Measurements from ENCODE around the gene SEMA5B.

SEMA5B gene

DNA sequence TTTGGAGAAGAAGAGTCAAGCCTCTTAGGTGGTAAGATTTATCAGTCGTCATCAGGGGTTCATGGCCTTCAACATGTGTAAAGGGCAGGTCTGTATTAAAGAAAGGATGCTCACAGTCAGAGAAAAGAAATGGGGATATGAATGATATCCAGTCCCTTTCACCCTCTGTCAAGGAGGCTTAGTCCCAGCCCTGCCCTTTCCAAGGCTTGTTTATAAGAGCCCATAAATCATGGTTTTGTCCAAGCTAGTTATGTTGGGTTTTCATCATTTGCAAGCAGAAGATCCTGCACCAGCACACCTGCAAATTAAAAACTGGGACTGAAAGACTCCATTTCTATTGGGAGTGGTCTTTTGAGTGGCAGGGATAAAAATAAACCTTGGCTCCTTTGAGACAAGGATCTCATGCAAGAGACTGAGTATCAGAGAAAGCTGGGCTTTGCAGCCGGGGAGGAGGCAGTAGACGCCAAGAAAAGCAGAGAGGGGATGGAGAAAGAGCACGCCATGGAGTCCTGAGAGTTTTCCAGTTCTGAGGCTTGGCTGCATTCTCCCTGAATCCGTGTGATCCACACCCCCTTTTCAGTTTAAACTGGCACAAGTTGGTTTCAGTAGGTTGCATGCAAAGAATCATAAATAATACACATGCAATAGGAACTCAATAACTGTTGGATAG lies 26.7 kb upstream of the SEMA5B start:
- no peak for DNase-seq

DNA sequence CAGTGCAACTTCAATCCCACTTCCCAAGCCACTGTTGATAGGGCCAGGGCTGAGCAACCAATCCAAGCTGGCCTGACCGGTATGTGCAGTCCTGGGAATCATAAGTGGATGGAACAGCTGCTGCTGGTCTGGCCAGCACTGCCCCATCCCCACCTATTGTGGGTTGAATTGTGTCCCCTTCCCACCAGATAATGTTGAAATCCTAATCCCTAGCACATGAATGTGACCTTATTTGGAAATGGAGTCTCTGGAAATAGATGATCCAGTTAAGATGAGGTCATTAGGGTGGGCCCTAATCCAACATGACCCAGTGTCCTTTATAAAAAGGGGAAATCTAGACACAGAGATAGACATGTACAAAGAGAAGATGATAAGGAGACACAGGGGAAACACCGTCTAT lies 25.5 kb upstream of the SEMA5B start:
- no peak for DNase-seq

DNA sequence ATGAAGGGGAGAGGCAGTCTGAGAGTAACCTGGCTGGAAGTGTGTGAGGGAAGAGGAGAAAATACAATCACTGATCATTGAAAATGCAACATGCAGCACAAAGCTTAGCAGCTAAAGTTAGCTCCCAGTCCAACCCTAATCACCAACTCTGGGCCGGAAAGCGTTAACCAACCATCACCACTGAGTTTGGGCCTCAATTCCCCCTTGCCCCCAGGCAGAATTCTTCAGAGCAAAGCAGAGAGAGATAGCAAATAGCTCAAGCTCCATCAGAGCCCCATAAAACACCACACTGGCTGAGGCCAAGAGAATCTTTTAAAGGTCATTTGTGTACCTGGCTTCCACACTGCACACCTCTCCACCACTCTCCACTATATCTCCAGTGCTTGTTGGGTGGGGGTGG lies 23.1 kb upstream of the SEMA5B start:
- DNase-seq: no peak

DNA sequence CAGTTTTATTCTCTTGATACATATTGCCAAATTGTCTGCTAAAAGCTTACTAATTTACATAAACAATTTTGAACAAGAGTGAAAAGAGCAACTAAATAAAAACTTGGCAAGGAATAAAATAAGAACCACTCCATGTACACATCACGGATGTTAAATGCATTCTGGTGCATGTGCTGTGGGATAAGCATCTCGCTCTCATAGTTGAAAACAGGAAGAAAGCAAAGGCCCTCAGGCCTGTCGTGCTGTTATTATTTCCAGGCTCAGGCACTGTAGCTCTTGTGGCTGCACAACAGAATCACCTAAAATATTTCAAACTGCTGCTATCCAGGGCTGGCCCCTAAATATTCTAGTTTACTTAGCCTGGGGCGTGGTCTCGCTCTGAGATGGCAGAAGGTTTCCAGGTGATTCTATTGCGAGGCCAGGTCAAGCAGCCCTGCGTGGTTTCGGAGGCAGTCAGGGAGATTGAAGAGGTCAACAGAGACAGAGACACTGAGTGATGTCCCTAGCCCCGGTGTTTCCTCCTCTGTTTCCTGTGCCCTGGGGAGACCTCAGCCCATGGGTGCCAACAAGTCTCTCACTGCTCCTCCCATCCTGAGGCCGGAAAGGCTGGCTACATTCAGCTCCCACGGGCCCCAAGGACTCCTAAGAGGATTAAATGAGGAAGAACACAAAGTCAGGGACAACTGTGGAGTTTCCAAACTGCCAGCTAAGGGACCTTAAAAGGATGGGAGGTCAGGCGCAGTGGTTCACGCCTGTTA lies 21.1 kb upstream of the SEMA5B start:
- no peak for DNase-seq

DNA sequence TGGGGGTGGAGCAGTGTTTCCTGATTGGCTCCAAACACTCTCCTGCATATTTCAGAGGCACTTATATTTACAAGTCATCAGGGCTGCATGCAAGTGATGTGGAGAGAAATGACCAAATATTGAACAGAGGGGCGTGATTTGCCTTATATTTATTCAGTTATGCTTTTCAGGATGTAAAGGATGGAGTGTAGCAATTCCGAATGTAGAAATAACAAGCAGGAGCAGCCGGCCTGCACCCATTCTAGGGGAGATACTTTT lies 19.4 kb upstream of the SEMA5B start:
- no peak for DNase-seq

DNA sequence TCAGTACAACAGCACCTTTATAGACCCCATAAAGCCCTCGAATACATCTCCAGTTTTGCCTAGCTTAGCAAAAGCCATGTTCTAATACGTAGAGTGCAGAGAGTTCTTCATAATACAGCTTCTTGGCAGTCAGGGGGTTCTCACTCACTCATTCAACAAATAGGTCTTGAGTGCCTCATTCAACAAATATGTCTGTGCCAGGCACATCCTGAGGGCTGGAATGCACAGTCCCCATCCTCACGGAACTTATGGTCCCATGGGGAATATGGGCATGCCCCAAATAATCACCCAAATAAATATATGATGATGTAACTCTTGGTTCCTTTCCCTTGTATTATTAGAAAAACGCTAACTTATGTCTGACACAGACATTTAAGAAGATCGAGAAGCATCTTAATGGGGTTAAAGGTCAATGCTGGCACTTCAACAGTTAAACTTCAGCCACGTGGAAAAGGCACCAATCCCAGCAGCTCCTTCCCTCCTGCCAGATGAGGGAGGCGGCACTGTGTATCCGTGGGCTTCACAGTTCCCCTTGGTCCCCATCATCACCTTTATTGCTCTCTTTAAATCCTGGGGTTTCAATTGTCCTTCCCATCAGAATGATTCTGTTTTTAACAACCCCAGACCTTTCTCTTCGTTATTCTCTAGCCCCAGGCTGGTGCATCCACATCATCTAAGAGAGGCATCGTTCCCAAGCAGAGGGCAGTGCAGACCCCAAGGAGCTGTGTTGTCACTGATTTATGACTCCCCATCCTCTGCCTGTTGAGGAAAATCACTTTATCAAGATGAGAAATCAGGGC lies 18.9 kb upstream of the SEMA5B start:
- DNase-seq: no peak

DNA sequence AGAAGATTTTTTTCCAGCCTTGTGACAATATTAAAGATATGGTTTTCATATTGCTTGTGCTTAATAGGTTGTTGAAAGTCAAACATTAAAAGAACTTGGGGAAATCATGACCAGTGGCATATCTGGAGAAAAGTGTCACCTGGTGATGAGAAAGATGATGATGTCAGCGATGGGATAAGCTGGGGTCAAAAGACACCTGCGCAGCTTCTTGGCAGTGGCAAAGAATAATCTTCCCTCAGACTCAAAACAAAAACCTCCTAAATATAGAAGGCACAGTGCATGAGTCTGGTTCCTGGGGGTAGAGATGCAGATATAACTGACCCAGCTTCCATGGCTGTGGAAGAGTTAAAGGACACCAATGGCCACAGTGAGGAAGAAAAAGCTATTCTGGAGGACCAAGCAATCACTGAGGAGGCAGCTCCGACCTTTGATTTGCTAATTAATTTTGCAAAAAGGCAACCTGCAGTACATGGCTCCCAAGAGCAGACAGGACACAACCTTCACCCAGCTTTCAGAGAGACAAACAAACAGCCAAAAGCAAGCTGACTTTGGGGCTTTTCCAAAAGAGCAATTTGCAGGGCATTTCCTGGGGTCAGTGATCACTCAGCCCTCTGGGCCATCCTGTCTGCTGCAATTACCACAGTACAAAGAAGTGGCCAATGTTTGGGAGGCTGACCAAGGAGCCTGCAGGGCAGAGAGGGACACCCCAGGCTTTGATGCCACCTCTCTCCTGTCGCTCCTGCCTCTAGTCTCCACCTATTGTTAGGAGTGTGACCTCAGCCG lies 17.6 kb upstream of the SEMA5B start:
- no peak for DNase-seq

DNA sequence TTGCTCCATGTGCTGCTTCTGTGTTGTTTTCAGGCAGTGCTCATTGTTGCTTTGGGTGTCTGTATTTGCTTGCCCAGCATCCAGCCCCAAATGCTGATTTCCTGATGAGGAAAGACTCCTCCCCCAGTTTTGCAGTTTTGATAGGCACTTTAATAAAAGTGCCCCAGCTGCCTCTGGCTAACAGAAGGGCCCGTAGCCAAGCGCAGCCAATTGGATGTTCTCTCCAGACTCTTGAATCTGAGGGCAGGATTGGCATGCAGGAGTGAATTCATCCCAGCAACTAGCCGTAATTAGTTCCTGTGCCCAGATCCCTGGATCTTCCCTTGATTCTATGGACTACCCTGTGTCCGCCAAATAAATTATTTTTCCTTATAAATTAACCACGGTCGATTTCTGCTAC lies 14.8 kb upstream of the SEMA5B start:
- no peak for DNase-seq

DNA sequence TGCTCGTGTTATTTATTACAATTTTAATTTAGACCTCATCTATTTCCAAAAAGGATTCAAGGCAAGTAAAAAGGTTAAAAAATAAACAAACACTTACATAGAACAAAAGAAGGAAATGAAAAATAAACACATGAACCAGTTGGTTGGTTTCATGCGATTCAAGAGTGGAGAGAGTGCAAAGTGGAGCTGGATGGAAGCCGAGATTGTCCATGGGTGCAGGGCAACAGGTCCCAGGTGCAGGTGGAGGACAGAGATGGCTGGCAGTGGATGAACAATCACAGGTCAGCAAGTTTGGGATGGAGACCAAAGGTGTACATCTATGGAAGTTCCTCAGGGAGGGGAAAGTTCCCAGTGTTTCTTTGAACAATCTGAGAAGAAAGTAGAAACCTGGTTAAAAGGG lies 11.6 kb upstream of the SEMA5B start:
- no peak for DNase-seq

DNA sequence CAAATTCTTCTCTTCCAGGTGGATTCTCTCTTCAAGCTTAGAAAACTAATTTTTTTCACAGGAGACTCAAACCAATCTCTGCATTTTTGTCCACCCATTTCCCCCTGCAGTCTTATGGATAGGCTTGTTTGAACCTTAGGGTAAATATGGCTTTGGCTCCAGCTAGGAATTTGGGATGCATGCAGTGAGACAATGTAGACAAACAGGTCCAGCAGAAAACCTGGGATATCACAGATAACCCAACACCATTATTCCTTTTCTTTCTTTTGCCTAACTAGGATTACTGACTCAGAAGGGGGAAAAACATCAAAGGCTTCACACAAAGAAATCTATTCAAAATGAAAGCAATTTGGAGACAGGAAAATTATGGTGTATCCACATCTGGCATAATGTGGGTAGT lies 11.2 kb upstream of the SEMA5B start:
- DNase-seq: no peak

DNA sequence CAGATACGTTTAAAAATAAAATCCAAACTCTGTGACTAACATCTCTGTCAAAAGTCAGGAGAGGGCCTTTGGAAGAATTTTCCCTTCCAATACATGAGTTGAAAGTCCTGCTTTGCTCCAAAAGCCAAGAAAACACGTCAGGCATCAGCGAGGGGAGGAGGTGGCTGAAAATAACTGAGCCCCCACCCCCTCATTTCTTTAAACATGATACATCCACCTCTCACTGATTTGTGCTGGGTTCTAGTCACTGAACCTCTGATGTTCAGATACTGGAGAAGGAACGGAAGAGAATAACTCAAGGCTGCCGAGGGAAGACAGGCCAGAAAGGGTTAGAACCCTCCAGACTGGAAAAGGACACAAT lies 9.4 kb upstream of the SEMA5B start:
- DNase-seq: no peak

DNA sequence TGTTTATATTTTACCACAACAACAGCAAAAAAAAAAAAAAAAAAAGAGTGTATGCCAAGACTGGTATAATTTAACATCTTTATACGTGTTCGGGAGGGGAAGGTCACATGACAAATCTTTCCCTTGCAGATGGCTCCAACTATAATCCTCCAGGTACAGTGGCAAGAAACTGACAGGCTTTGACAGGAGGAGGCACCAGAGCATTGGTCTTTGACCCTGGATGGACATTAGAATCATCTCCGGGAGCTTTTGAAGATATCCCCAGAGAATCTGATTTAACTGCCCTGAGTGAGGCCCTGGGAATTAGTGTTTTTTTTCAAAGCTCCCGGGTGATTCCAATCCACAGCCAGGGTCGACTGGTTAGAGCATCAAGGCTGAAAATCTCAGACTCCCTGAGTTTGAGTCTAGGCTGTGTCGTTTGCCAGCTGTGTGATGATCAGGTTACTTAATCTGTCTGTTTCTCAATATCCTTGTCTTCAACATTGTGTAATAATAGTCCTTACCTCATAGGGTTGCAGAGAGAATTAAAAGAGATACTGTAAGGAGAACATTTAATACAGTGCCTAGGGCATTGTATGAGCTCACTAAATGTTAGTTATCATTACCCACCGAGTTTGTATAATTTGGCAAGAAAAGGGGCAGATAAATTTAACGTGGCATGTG lies 8.9 kb upstream of the SEMA5B start:
- no peak for DNase-seq

DNA sequence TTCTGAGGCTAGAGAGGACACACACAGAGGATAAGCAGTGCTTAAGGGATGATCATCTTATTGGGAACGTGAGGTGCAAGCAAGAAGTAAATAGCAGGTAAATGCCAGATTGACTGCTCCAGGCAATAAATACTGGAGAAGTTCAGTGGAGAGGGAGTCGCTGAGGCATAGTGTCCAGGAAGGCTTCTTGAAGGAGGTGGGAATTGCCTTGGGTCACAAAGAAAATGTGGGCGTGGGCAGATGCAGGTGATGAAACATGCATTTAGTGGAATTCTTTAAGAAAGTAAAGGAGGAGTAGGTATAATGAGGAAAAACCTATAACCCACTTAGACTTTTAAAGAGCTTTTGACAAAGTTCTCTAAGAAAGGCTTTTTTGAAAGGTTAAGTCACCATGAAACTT lies 7.4 kb upstream of the SEMA5B start:
- DNase-seq: no peak

DNA sequence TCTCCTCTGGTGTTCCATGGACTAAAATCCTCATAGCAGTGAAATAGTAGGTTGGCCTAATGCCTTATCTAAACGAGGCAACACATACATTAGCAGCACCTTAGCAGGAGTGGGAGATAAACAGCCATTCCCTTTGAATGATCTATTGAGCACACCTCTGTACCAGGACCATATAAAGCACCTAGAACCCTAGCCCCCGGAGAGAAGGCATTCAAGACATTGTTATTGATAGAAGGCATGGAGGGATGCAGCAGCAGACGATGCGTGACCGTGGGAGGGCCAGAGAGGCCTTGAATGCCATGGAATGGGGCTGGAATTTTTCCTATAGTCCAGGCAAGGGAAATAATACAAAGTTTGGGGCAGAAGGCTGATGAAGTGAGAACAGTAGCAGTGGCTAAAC lies 6.6 kb upstream of the SEMA5B start:
- no peak for DNase-seq

DNA sequence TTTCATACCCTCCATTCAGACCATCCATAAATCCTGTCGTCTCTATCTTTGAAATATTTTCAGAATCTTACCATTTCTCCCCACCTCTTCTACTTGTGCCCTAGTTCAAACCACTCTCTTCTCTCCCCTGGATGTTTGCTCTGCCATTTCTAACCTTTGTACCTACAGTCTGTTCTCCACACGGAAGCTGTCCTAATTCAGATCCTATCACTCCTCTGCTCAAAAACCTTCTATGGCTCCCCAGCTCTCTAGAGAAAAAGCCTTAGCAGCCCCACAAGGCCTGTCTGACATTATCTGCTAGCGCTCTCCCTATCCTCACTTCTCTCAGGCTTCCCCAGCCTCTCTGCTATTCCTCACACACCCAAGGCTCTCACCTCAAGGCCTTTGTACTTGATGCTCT lies 4.5 kb upstream of the SEMA5B start:
- DNase-seq: no peak

DNA sequence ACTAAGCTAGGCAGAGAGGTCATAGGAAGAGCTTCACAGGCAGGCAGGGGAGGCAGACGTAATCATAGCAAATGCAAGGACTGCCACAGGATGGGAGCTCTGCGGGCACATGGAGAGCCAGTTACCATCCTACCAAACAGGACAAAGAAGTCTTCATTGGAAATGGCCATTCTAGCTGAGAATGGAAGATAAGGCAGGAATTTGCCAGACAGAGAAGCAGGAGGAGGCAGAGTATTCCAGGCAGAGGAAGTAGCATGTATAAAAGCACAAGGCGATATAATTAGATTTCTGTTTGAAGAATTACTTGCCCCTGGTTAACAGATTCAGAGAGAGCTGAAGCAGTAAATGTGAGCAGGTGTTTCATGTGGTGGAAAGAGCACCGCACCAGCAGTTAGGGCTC lies 3.5 kb upstream of the SEMA5B start:
- no peak for DNase-seq

DNA sequence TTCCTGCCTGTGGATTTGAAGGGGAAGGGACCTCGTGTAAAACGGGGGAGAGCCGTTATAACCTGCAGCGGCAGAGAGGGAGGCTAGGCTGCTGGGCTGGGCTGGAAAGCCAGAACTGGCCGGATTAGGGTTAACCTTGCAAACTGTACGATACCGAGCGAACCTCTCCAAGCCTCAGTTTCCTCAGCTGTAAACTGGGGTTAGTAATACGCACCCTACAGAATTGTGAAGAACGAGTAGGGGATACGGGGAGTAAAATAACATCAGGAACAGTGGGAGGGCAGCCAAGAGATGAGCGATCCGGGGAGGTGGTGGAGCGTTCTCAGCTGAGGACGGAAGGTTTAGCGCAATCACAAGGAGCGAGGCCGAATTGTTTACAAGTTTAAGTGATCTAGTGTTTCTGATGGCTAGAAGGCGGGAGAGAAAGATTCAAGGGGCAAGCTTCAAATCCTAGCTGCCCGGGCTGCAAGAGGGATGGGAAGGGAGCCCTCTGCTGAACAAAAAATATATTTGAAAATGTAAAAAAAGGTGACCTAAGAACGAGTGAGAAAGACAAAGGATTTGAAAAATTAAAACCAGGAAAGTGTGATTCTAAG lies 768 bp upstream of the SEMA5B start:
- DNase-seq: peak; percentile 76

DNA sequence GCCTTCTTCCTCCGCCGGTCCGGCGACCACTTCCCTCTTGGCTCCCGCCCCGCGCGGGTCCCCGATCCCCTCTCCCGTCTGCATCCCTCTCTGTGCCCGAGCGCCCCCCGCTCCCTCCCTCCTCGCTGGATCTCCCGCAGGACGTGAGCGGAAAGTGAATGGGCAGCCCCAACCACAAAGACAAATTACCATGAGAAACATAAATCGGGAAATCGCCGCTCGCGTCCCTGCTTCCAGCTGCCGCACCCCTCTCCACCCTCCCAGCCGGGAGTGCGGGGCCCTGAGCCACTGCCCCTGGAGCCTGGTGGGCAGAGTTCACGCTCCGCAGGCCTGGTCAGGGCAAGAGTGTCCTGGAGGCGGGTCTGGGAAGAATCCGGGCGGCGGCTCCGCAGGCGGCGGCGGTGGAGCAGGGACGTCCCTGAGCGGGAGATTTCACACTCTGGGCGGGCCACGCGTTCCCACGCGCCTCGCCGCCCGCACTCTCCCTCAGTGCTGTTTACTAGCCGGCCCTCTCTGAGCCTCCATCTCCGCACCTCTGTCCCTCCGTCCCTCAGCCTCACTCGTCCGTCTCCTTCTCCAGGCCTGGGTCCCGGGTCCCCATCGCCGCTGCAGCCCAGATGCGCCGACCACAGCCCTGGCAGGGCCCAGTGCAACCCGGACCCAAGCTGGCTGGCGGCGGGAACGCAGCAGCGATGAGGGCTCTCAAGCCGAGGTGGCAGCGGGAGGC lies 835 bp downstream of the SEMA5B start:
- no peak for DNase-seq

DNA sequence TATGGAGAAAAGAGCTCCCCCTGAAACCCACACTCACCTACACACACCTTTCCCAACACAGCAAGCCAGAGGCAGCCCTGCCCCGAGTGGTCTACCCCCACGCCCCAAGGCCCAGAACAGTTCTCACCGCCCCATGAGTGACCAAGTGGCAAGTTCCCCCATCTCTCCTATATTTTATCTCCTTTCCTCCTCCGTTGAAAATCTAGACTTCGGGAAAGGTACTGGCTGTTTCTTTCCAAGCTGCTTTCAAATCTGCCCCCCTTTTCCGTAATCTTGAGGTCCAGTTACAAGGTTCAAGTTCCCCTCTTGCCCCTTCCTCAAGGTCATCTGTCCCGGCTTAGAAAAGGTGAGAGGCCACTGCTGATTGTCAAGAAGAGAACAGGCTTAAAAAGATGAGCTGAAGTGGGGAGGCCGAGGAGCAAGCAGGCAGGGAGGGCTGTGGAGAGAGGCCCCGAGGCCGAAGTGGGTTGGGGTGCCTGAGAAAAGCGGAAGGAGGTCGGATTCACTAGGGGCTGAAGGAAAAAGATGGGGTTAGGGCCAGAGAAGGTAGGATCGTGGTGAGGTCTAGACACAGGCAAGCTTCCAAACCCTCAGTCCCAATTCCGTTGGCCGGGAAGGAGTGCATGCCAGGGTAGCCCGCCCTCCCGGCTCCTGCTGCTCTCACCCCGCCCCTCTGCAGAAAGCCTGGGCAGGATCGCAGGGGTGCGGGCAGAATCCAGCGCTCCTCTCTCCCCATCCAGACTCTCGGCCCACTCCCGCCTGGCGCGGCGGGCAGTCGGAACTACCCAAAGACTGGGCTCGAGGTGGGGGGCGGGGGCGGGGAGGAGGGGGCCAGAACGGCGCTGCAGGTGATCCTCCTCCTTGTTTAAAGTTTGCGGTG lies 1.7 kb downstream of the SEMA5B start:
- no peak for DNase-seq

DNA sequence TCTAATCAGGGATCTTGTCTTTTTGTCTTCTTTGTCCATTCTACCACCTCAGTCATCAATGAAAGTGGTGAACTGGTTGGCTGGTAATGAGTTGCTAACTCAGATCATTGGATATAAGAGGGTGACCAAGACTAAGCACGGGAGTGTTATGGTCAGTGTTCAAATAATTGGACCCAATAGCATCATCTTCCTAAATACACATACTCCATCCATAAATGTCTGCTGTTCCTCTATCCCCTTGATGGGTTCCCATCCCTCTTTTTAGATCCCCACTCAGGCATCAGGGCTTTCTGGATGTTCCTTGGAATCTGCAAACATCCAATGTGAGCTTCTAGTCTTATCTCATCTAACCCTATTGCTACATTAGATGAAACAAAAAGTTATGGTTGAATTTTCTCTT lies 3.5 kb downstream of the SEMA5B start:
- DNase-seq: no peak

DNA sequence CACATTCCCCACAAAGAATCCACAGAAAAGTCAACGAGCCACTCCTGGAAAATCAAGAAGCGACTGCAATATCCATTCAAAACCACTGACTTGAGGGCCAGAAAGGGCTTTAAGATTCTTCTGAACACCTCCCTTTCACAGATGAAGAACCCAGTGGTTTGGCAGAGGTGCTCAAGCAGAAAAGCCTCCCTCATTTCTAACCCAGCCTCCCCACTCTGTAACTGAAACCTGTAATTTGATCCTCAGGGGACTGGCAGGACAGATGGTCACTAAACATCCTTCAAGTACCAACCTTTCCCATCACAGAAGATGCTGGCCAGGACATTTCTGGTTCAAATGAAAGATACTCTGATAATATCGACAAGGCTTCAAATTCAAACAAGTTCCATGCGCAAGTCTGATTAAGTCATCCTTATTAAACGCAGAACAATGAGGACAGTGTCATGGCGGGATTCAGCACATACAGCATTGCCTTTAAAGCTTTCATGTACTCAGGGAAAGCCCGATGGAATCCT lies 5.5 kb downstream of the SEMA5B start:
- no peak for DNase-seq

Measured in OCI-M1 (cell line).